ENCODE data around the gene FAM240A.

- no peak for TF ChIP-seq CTCF (conservative IDR thresholded peaks at IDR 0.05)
- TF ChIP-seq ZFX (IDR thresholded peaks at IDR 0.05), result no peak
Measured at GRCh38 chr3:46671541-46672348, 59.4 kb downstream of the FAM240A start.
